H1 (cell line): ENCODE measurements around the gene KCTD7. TPM values are rescaled to one million over a fixed set of nuclear protein-coding genes. Genes with fewer than 3 reads are reported as not detected.

ENCODE experiments used
- CTCF ChIA-PET: fragments of 300-600 bp; sonication (Branson Sonifier 250); formaldehyde crosslinking; loops from one replicate; lab custom pipeline; 2021; ENCODE audit not compliant: partially characterized antibody; lab: Charles Lee
- POLR2A ChIA-PET: fragments of 300-600 bp; sonication (Branson Sonifier 250); formaldehyde crosslinking; loops from one replicate; lab custom pipeline; 2021; ENCODE audit warnings: inconsistent platforms; ENCODE audit not compliant: partially characterized antibody; lab: Charles Lee
- DNase-seq, 2 experiments: peaks; one replicate each; pipeline versions ENCODE4 v3.0.0 to v3.0.0-alpha.2; 2010 to 2022; ENCODE audit warnings: low spot score in 2 of 2, low read depth in 1 of 2, mixed read lengths in 1 of 2
- FAIRE-seq: peaks from 2 replicates; lab custom pipeline; 2011; peaks lifted over from hg19 to GRCh38; lab: Jason Lieb, UNC
- H2AFZ ChIP-seq: 2 replicates; pipeline ENCODE4 v1.8.1; 2012; ENCODE audit warnings: low read length, inconsistent platforms
- H2AK5ac ChIP-seq: 2 replicates; pipeline ENCODE4 v1.6.1; 2013; ENCODE audit warnings: low read depth, low read length
- H2BK120ac ChIP-seq: replicated peaks from 2 replicates; pipeline ENCODE3; 2013; ENCODE audit warnings: low read depth, low read length, inconsistent platforms
- H2BK12ac ChIP-seq: 2 replicates; pipeline ENCODE4 v1.6.1; 2013; ENCODE audit warnings: low read depth, low read length
- H2BK15ac ChIP-seq: 2 replicates; pipeline ENCODE4 v1.6.1; 2013; ENCODE audit warnings: low read length
- H2BK20ac ChIP-seq: 2 replicates; pipeline ENCODE4 v1.6.1; 2013; ENCODE audit warnings: low read length
- H2BK5ac ChIP-seq: 2 replicates; pipeline ENCODE4 v1.6.1; 2013; ENCODE audit warnings: low read depth, low read length
- H3K14ac ChIP-seq: 2 replicates; pipeline ENCODE4 v1.6.1; 2013; ENCODE audit warnings: inconsistent platforms; ENCODE audit not compliant: insufficient read length
- H3K18ac ChIP-seq: 2 replicates; pipeline ENCODE4 v1.6.1; 2013; ENCODE audit warnings: low read length; ENCODE audit errors: extremely low read depth
- H3K23ac ChIP-seq: 2 replicates; pipeline ENCODE4 v1.6.1; 2013; ENCODE audit warnings: inconsistent platforms; ENCODE audit not compliant: insufficient read length
- H3K23me2 ChIP-seq: 2 replicates; pipeline ENCODE4 v1.6.1; 2013; ENCODE audit warnings: low read depth, low read length
- H3K27ac ChIP-seq: 2 replicates; pipeline ENCODE4 v1.6.1; 2011; ENCODE audit warnings: low read depth, low read length, inconsistent platforms
- H3K27me3 ChIP-seq, 4 experiments: replicated peaks in 1 of 4; 1 replicate in 1 of 4; 2 replicates in 3 of 4; pipeline versions ENCODE4 v1.6.1 to v1.8.1; 2011 to 2013; ENCODE audit warnings: low read length in 3 of 4, mild to moderate bottlenecking in 3 of 4, inconsistent platforms in 2 of 4, mixed read lengths in 2 of 4, moderate library complexity in 1 of 4; ENCODE audit not compliant: control insufficient read depth in 3 of 4, insufficient read depth in 3 of 4; ENCODE audit errors: extremely low read depth in 1 of 4
- H3K36me3 ChIP-seq, 4 experiments: 2 replicates each; pipeline versions ENCODE4 v1.6.1 to v1.8.1; 2011 to 2013; ENCODE audit warnings: mild to moderate bottlenecking in 4 of 4, low read length in 3 of 4, moderate library complexity in 2 of 4, control low read depth in 1 of 4, inconsistent platforms in 1 of 4; ENCODE audit not compliant: insufficient read depth in 4 of 4, control insufficient read depth in 2 of 4
- H3K4ac ChIP-seq: replicated peaks from 2 replicates; pipeline ENCODE3; 2013; ENCODE audit warnings: low read length, low read depth, mixed read lengths, inconsistent platforms; ENCODE audit not compliant: insufficient read length
- H3K4me1 ChIP-seq, 4 experiments: replicated peaks in 1 of 4; 1 replicate in 1 of 4; 2 replicates in 3 of 4; pipeline versions ENCODE4 v1.6.1 to v1.8.1; 2011 to 2013; ENCODE audit warnings: low read length in 3 of 4, inconsistent platforms in 2 of 4, mixed read lengths in 1 of 4; ENCODE audit not compliant: insufficient read depth in 4 of 4, control insufficient read depth in 3 of 4
- H3K4me2 ChIP-seq, 2 experiments: 2 replicates each; pipeline versions ENCODE4 v1.6.1 to v1.8.1; 2011 to 2013; ENCODE audit warnings: low read depth in 2 of 2, low read length in 2 of 2, control low read depth in 1 of 2, inconsistent platforms in 1 of 2, mild to moderate bottlenecking in 1 of 2; ENCODE audit not compliant: insufficient read depth in 1 of 2
- H3K4me3 ChIP-seq, 4 experiments: fragments of 200-600, 300-600 bp in 1 of 4; sonication (generic), shearing (Covaris generic), sonication (Bioruptor Twin) in 1 of 4; 2 replicates each; pipeline versions ENCODE4 v1.5.1 to v1.8.1; 2011 to 2016; ENCODE audit warnings: low read length in 4 of 4, low read depth in 3 of 4, control low read depth in 2 of 4, inconsistent platforms in 2 of 4, mild to moderate bottlenecking in 2 of 4, mixed read lengths in 1 of 4, moderate library complexity in 1 of 4; ENCODE audit not compliant: insufficient read depth in 2 of 4; ENCODE audit errors: extremely low read depth in 1 of 4
- H3K56ac ChIP-seq: replicated peaks from 2 replicates; pipeline ENCODE3; 2013; ENCODE audit warnings: low read depth, mild to moderate bottlenecking, mixed read lengths, low read length, inconsistent platforms; ENCODE audit not compliant: insufficient read length
- H3K79me1 ChIP-seq: 2 replicates; pipeline ENCODE4 v1.6.1; 2013; ENCODE audit warnings: low read depth, low read length, control low read depth
- H3K79me2 ChIP-seq, 2 experiments: 2 replicates each; pipeline versions ENCODE4 v1.6.1 to v1.8.1; 2012 to 2013; ENCODE audit warnings: low read length in 2 of 2, mild to moderate bottlenecking in 2 of 2, inconsistent platforms in 1 of 2; ENCODE audit not compliant: insufficient read depth in 2 of 2, control insufficient read depth in 1 of 2
- H3K9ac ChIP-seq, 4 experiments: replicated peaks in 1 of 4; 1 replicate in 1 of 4; 2 replicates in 3 of 4; pipeline versions ENCODE4 v1.6.1 to v1.8.1; 2011 to 2013; ENCODE audit warnings: low read depth in 3 of 4, low read length in 3 of 4, control low read depth in 2 of 4, mild to moderate bottlenecking in 2 of 4, moderate library complexity in 2 of 4, inconsistent platforms in 1 of 4; ENCODE audit errors: extremely low read depth in 1 of 4
- H3K9me3 ChIP-seq, 2 experiments: 2 replicates each; pipeline versions ENCODE4 v1.6.1 to v1.8.1; 2012 to 2013; ENCODE audit warnings: mild to moderate bottlenecking in 2 of 2, moderate library complexity in 2 of 2, control low read depth in 1 of 2, inconsistent platforms in 1 of 2, low read depth in 1 of 2, low read length in 1 of 2, mixed read lengths in 1 of 2; ENCODE audit not compliant: insufficient read depth in 2 of 2
- H4K20me1 ChIP-seq, 2 experiments: replicated peaks in 1 of 2; 2 replicates each; pipeline versions ENCODE3 to v1.8.1; 2011 to 2013; ENCODE audit warnings: inconsistent platforms in 2 of 2, low read length in 2 of 2, mild to moderate bottlenecking in 1 of 2; ENCODE audit not compliant: insufficient read depth in 2 of 2, control insufficient read depth in 1 of 2
- H4K5ac ChIP-seq: 2 replicates; pipeline ENCODE4 v1.6.1; 2013; ENCODE audit warnings: low read length, low read depth, mixed read lengths, inconsistent platforms; ENCODE audit not compliant: insufficient read length
- H4K8ac ChIP-seq: 2 replicates; pipeline ENCODE4 v1.8.0; 2013; ENCODE audit warnings: mild to moderate bottlenecking, moderate library complexity, low read length, inconsistent platforms; ENCODE audit not compliant: insufficient read depth; ENCODE audit errors: extremely low read depth
- H4K91ac ChIP-seq: replicated peaks from 2 replicates; pipeline ENCODE3; 2013; ENCODE audit warnings: low read length, mixed read lengths, inconsistent platforms; ENCODE audit not compliant: insufficient read length
- BCL11A ChIP-seq, 2 experiments: IDR thresholded peaks; one replicate each; pipeline ENCODE4 v1.6.1; 2011; ENCODE audit warnings: low read depth in 2 of 2, low read length in 2 of 2, mild to moderate bottlenecking in 2 of 2
- CBX5 ChIP-seq: fragments of 300-800, 300-1000 bp; sonication (generic); IDR thresholded peaks from 2 replicates; pipeline ENCODE4 v1.7.1; 2016; ENCODE audit warnings: antibody characterized with exemption, low read length, low read depth
- EGR1 ChIP-seq: IDR thresholded peaks from 2 replicates; pipeline ENCODE4 v1.6.1; 2011; ENCODE audit warnings: low read depth, low read length, borderline replicate concordance
- GTF2F1 ChIP-seq: IDR thresholded peaks from 2 replicates; pipeline ENCODE4 v1.6.1; 2012; ENCODE audit warnings: low read depth, low read length, improper control_type of control experiment, borderline replicate concordance
- JUN ChIP-seq: IDR thresholded peaks from 2 replicates; pipeline ENCODE4 v1.6.1; 2011; ENCODE audit warnings: low read depth, mild to moderate bottlenecking, improper control_type of control experiment, low read length
- KDM1A ChIP-seq: fragments of 200-600, 300-600 bp; sonication (generic); IDR thresholded peaks from 2 replicates; pipeline ENCODE4 v1.7.1; 2016; ENCODE audit warnings: mild to moderate bottlenecking, low read length, borderline replicate concordance
- MAFK ChIP-seq: IDR thresholded peaks from 2 replicates; pipeline ENCODE4 v1.6.1; 2012; ENCODE audit warnings: low read depth, mild to moderate bottlenecking, improper control_type of control experiment, low read length
- MAX ChIP-seq: IDR thresholded peaks from 2 replicates; pipeline ENCODE4 v1.6.1; 2012; ENCODE audit warnings: inconsistent platforms
- NRF1 ChIP-seq: IDR thresholded peaks from 2 replicates; pipeline ENCODE4 v1.6.1; 2011; ENCODE audit warnings: mild to moderate bottlenecking, low read depth, low read length, improper control_type of control experiment
- POLR2A ChIP-seq, 2 experiments: IDR thresholded peaks; 1 replicate in 1 of 2; 2 replicates in 1 of 2; pipeline ENCODE4 v1.6.1; 2011; ENCODE audit warnings: low read depth in 2 of 2, low read length in 2 of 2, mild to moderate bottlenecking in 2 of 2; ENCODE audit errors: control extremely low read depth in 1 of 2
- RFX5 ChIP-seq: IDR thresholded peaks from 2 replicates; pipeline ENCODE4 v1.6.1; 2011; ENCODE audit warnings: low read depth, low read length, improper control_type of control experiment, borderline replicate concordance
- RXRA ChIP-seq: IDR thresholded peaks from 2 replicates; pipeline ENCODE4 v1.6.1; 2011; ENCODE audit warnings: low read depth, mild to moderate bottlenecking, low read length, moderate library complexity; ENCODE audit not compliant: insufficient read depth
- SP1 ChIP-seq: IDR thresholded peaks from 2 replicates; pipeline ENCODE4 v1.6.1; 2011; ENCODE audit warnings: low read depth, low read length
- TAF7 ChIP-seq: optimal IDR thresholded peaks from 2 replicates; pipeline ENCODE3; 2011; ENCODE audit warnings: low read depth, mild to moderate bottlenecking, inconsistent platforms, low read length, moderate library complexity, borderline replicate concordance
- TEAD4 ChIP-seq: IDR thresholded peaks from 2 replicates; pipeline ENCODE4 v1.6.1; 2012; ENCODE audit warnings: low read depth, low read length, inconsistent platforms, mixed read lengths
- WGBS, 2 experiments: shearing (Covaris generic) in 1 of 2; methylation state at CpG; one replicate each; pipeline versions ENCODE4 v1.1.6 to v1.1.7; 2013 to 2015; ENCODE audit warnings: low lambda C conversion rate in 2 of 2, mixed read lengths in 2 of 2, inconsistent platforms in 1 of 2, low coverage in 1 of 2, missing lambda C conversion rate in 1 of 2; ENCODE audit not compliant: insufficient replicate concordance in 2 of 2, insufficient coverage in 1 of 2, insufficient read length in 1 of 2; ENCODE audit errors: extremely low coverage in 1 of 2, missing lambda C conversion rate in 1 of 2; 5-methylcytosine and 5-hydroxymethylcytosine counted together
- polyA plus RNA-seq, 7 experiments: library from polyadenylated mRNA; depleted of rRNA in 3 of 7; stranded (reverse) in 5 of 7; unstranded in 2 of 7; fragments of >200 nt in 5 of 7; fragments of 200-250 nt in 2 of 7; gene quantifications; 1 replicate in 5 of 7; 2 replicates in 1 of 7; 4 replicates in 1 of 7; pipeline versions ENCODE4 v1.2.1 to v1.2.3, GENCODE V29; 2011 to 2013; ENCODE audit warnings: missing spikeins in 2 of 7, mixed read lengths in 2 of 7
- total RNA-seq: library from RNA; stranded (reverse); fragmentation: NEBNext Ultra II Directional; extraction: Animal tissue kit (Norgen Biotek cat#: 25700); gene quantifications from 2 replicates; pipeline ENCODE4 v1.2.1, GENCODE V29; 2021

Gene KCTD7
- total and polyA plus RNA-seq, 2 of the 8 experiments (the other 6 are each of a cell fraction or from before 2014, with no cell fraction given): 8.6 to 11.9 TPM

- CTCF ChIA-PET: interaction anchor here (1.0 to 1.4 kb wide), 4 partner anchors 10 to 111 kb away, joined by 3 read pairs; no protein-coding TSS in a partner anchor
Observed at GRCh38 chr7:66668677-66669076, 40.0 kb downstream of the KCTD7 start.

More at GRCh38 chr7:66668677-66669076, 40.0 kb downstream of the KCTD7 start:
- no peak overlapping the region for H3K4me2 ChIP-seq
- H3K9me3 ChIP-seq: no peaks in the 10 kb centered on the region
- no peak overlapping the region for H2BK120ac ChIP-seq
- POLR2A ChIA-PET: interaction anchor here (2.4 kb wide), 1 partner anchor 14 kb away, joined by 10 read pairs; no protein-coding TSS in a partner anchor
- H3K23ac ChIP-seq: no peak overlapping the region
- TF ChIP-seq RFX5 (no peak), CBX5 (no peak), TAF7 (no peak), KDM1A (no peak), GTF2F1 (no peak), SP1 (no peak), MAFK (no peak), JUN (no peak), POLR2A (IDR thresholded peaks at IDR 0.05; ENCODE audit: control extremely low read depth in 1 of 2, low read depth in 2 of 2, low read length in 2 of 2) (no peak), MAX (no peak), EGR1 (no peak), BCL11A (IDR thresholded peaks at IDR 0.05; ENCODE audit: low read depth in 2 of 2, low read length in 2 of 2) (no peak), TEAD4 (no peak), RXRA (no peak), NRF1 (no peak)
- H3K18ac ChIP-seq: no peak overlapping the region
- no peak overlapping the region for H2AK5ac ChIP-seq
- H3K27ac ChIP-seq: no peak overlapping the region
- no peak overlapping the region for H3K56ac ChIP-seq
- no peak overlapping the region; the same call in 1 of the 2 replicates for H2BK5ac ChIP-seq
- H3K4ac ChIP-seq: no peak overlapping the region
- no peak overlapping the region for H4K8ac ChIP-seq
- FAIRE-seq (no peak), DNase-seq (no peak)
- peaks cover 3 to 7% of the 10 kb centered on the region in 2 experiments for H4K20me1 ChIP-seq
- peaks cover 13% of the 10 kb centered on the region for H3K79me1 ChIP-seq
- no peak overlapping the region for H3K4me3 ChIP-seq
- no peak overlapping the region for H4K5ac ChIP-seq
- H3K36me3 ChIP-seq: no peaks in the 10 kb centered on the region
- no peak overlapping the region for H3K14ac ChIP-seq
- no peak overlapping the region for H2AFZ ChIP-seq
- no peak overlapping the region for H2BK15ac ChIP-seq
- no peak overlapping the region for H2BK20ac ChIP-seq
- peaks cover 0 to 6% of the 10 kb centered on the region in 2 experiments; a peak in 2 of 4 replicates for H3K79me2 ChIP-seq
- no peak overlapping the region for H2BK12ac ChIP-seq
- no peaks in the 10 kb centered on the region for H3K27me3 ChIP-seq
- WGBS, 2 experiments: 96% methylated on average over 7 of the region's 7 CpGs; no CpG with 5 or more reads in 1 of the 2 experiments
- H3K23me2 ChIP-seq: no peaks in the 10 kb centered on the region
- H3K4me1 ChIP-seq: no peaks in the 10 kb centered on the region
- no peak overlapping the region for H3K9ac ChIP-seq
- H4K91ac ChIP-seq: no peak overlapping the region
